Occipital lobe (tissue), 3 donors: ENCODE data around the gene CHAC1. TPM values are rescaled to one million over a fixed set of nuclear protein-coding genes. Genes with fewer than 3 reads are reported as not detected.

ENCODE experiments used
- DNase-seq: peaks from one replicate; lab custom pipeline; 2025; lab: John Stamatoyannopoulos, UW
- small RNA-seq: library from RNA; depleted of rRNA; stranded (forward); fragments of <200 nt; gene quantifications from one replicate; pipeline ENCODE3, GENCODE V24; 2014
- total RNA-seq: library from RNA; depleted of rRNA; stranded (reverse); fragments of >200 nt; gene quantifications from one replicate; pipeline ENCODE4 v1.2.3, GENCODE V29; 2014

Gene CHAC1
- total RNA-seq, 1 donor from 2014 or later = 4.2 TPM

DNA sequence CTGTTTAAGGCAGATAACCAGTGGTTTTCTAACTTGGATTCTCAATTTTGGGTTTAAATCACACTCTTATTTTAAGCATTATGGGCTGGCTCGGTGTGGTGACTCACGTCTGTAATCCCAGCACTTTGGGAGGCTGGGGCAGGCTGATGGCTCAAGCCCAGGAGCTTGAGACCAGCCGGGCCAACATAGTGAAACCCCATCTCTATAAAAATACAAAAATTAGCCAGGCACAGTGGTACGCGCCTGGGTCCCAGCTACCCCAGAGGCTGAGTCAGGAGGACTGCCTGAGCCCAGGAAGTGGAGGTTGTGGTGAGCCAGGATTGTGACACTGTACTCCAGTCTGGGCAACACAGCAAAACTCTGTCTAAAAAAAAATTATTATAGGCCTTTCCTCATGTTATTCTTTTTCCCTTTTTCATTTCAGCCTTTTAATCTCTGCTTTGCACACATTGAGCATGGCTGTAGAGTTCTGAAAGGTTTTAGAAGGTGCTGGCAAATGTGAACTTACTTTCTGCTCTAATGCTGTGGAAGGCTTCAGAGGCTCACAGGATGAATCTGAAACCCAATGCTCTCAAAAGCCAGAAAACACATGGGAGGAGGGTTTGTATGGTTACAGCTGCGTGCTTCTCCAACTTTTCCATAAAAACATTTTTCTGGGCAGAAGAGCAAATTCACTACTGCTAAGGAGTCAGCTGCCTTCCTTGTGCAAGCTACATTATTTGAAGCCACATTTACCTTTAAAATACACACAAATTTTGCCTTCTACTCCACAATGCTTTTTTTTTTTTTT lies 32.5 kb downstream of the CHAC1 start:
- no peak for DNase-seq

GRCh38 chr15:40986820-40987219 lies 33.5 kb downstream of the CHAC1 start:
- no peak for DNase-seq

DNA sequence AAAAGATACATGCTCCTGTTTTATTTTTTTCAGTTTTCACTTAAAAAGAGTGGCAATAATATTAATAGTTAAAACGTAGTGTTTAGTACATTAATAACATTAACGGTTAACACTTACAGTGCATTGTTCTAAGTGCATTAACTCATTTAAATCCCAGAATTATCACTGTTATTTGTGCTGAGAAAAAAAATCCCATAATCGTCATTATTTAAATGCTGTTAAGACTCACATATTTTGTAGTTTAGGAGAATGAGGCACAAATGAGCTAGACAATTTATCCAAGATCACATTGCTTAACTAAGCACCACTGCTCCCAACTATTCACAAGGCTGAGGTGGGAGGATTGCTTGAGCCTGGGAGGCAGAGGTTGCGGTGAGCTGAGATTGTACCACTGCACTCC lies 34.9 kb downstream of the CHAC1 start:
- DNase-seq = no peak

- no peak for DNase-seq
Observed at GRCh38 chr15:40990080-40990479, 36.8 kb downstream of the CHAC1 start.

GRCh38 chr15:40990789-40991188 lies 37.5 kb downstream of the CHAC1 start:
- DNase-seq = no peak

- no peak for DNase-seq
Observed at GRCh38 chr15:40991355-40991754, 38.1 kb downstream of the CHAC1 start.

DNA sequence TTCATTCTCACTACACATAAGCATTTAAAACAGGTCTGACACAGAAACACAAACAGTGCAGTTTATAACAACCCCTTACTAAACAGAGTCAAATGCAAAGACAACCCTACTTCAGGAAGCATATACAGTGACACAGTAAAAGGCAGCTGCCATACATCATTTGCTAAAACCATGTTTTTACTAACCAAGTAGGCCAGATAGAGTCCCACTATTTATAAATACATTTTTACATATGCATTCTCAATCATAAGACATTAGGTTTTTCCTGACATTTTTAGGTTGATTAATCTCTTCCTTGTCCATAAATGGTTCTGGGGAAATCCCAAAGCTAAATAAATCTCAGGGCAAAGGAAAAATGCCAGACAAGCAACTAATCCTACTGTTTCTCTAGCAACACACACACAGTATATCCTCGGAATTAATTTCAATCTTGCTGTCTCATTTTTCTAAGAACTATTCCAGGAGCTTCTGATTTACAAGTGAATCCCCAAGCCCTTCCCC lies 39.0 kb downstream of the CHAC1 start:
- DNase-seq = no peak

- no peak for DNase-seq
Observed at GRCh38 chr15:40992825-40993224, 39.6 kb downstream of the CHAC1 start.

GRCh38 chr15:40995656-40996055 lies 42.4 kb downstream of the CHAC1 start:
- no peak for DNase-seq

GRCh38 chr15:40999190-40999589 lies 45.9 kb downstream of the CHAC1 start:
- no peak for DNase-seq

DNA sequence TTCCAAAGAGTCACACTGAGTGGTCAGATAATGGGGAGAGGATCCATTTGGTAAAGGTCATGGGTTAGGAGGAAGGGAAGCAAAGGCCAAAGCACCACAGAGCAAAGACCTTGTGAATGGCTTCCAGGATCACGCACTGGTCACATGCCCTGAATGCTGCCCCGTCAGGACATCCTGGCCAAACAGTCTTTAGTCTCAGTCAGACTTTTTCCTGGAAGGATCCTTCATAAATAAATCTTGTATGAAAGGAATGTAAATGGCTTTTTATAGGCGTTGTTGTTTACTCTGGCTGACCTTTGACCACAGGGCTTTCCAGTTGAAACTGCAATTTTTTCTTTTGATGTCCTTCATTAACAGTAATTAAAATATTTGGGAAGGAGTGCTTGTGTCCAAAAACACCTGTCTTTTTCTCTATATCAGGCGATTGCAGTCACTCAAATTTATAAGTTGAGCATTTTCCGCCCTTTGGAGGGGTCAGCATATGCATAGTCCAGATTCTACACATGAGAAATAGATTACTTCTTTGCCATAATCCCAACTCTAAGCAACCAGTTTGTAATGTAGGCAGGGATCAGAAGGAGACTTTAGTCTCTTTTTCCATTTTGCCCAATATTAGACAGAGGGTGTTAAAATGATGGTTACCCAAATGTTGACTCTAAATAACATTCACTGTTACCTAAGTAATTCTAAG lies 48.4 kb downstream of the CHAC1 start:
- no peak for DNase-seq

DNA sequence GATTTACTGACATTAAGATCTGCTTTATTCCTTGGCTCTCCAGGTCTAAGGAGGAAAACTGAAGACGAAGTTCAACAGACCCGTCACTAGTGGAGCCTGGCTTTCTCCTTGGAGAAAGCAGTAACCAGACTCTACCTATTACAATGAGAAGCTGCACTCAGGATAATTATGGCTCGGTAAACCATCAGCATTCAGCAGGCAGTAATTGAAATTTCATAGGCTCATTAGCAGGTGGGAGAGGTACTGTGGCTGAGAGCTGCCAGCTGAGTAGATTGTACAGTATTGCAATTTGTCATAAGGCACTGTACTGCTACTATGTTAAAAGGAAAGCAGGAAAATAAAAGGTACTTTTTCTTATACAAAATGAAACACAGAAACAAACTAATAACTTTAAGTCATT lies 51.2 kb downstream of the CHAC1 start:
- no peak for DNase-seq

Small RNA genes within 50 kb of the gene (small RNA-seq; reads per million reads assigned to genes)
- gene ISCA1P4 = not detected

Other genes with a start within 250 kb of the CHAC1 start
- gene RMDN3, start 198.2 kb upstream of the CHAC1 start, total RNA-seq = 15.0 TPM
- gene GCHFR, start 189.4 kb upstream of the CHAC1 start, total RNA-seq = 1.9 TPM
- not detected for gene C15orf62, start 183.5 kb upstream of the CHAC1 start, total RNA-seq
- gene ZFYVE19, start 146.4 kb upstream of the CHAC1 start, total RNA-seq = 21.8 TPM
- gene DNAJC17, start 146.0 kb upstream of the CHAC1 start, total RNA-seq = 12.8 TPM
- not detected for gene PPP1R14D, start 124.8 kb upstream of the CHAC1 start, total RNA-seq
- gene SPINT1, start 109.4 kb upstream of the CHAC1 start, total RNA-seq = 5.1 TPM
- 10.8 TPM for gene RHOV, start 79.2 kb upstream of the CHAC1 start, total RNA-seq
- 27.5 TPM for gene VPS18, start 59.0 kb upstream of the CHAC1 start, total RNA-seq
- gene DLL4, start 24.1 kb upstream of the CHAC1 start, total RNA-seq = 4.8 TPM
- gene INO80, start 162.8 kb downstream of the CHAC1 start, total RNA-seq = 50.8 TPM